ENCODE measurements around the gene GPX4.

Gene GPX4

DNA sequence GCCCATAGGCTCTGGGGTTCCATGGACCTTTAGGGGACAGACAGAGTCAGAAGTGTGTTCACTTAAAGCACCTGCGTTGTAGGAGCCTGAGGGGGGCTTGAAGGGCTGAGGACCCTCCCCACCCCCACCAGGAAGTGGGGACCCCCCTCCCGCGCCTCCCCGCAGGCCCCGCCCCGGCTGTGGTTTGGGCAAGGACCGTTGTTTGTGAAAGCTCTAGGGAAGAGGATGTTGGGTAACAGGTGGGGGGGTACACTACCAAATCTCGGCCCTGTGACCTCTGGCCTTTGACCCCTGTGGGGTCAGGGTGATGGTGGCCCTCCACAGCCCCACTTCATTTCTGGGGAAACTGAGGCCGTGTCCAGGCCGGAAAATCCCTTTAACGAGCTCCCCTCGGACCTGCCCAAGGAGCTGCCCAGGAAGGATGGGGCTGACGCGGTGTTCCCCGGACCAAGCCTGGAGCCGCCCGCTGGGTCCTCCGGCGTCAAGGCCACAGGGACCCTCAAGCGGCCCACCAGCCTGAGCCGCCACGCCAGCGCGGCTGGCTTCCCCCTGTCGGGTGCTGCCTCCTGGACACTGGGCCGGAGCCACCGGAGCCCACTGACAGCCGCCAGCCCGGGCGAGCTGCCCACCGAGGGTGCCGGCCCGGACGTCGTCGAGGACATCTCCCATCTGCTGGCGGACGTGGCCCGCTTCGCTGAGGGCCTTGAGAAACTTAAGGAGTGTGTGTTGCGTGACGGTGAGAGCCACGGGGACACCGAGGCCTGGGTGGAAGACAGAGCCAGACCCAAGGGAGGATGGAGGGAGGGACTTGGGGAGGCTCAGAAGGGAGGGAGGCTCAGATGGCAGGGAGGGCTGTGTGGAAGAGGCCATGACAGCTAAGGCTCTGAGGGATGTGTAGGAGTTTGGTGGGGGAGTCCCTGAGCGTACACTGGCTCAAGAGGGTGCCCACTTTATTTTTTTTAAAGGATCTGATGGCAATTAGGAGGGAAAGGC, 35.5 kb upstream of the GPX4 start:
- peak; percentile 55 for DNase-seq (ENCODE audit: low spot score)

DNA sequence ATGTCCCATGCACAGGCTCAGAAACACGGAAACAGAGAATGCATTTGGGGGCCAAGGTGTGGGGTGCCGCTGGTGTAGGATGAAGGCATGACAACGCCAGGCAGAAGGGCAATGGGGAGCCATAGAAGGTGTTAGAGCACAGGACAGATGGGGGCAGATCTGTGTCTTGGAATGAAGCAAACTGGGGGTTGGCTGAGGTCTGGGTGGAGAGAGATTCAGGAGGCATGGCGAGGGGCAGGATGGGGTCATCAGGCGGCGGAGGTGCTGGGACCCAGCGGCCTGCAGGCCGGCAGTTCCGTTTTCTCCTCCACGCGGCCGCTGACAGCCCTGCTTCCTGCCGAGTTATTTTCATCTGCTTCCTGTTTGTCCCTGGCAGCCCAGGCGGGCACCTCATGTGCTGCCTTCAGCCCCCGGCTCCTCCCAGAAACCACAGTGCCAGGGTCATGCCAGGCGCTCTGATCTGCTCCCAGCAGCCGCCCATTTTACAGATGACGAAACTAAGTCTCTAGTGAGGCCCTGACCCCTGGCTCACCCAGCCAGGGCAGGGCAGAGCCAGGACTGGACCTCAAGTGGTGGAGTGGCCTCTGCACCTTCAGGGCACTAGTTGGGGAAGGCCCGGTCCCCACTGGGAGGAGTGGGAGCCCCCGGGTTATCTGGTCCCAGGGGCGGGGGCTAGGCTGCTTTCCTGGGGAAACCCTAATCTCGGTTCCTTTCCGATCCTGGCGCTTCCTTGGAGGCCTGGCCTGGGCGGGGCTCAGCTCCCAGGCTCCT, 34.6 kb upstream of the GPX4 start:
- DNase-seq (ENCODE audit: low spot score), result peak; percentile 69

- DNase-seq (ENCODE audit: low spot score), result no peak
Observed at GRCh38 chr19:1070576-1070930, 33.2 kb upstream of the GPX4 start.

DNA sequence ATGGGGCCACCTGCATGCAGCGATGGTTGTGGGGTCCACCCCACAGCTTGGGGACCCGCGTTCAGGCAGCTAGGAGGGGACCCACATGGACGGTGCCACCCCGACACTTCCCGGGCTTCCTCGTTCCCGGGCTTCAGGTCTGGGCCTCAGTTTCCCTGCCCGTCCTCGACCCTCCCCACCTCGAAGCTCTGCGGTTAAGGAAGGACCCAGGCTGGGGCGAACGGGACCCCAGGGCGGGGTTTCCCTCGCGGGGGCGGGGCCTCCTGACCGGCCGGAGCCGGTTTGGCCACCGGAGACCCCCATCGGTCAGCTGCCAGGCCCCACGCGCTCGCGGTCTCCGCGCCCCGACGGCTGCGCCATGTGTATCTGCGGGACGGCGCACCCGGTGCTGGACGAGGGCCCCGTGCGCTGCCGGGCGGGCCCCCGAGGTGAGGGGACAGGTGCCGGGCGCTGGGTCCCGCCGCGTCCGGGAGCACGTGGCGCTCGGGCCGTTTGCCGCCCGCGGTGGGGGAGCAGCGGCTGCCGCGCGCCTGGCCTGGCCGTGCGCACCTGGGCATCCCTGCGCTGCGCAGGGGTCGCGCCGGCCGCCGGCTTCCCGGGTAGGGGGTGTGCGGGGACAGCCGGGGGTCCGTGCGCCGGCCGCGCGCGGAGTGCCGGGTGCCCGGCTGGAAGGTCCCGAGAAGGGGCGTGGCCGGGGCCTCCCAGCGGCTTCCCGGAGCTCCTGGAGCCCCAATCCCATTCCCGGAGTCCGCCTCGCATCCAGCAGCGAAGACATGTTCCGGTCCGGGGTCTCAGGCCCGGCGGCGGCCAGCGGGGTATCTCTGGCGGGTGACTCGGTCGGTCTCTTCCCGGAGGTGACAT, 32.6 kb upstream of the GPX4 start:
- no peak for DNase-seq (ENCODE audit: low spot score)

- DNase-seq (ENCODE audit: low spot score), result no peak
Observed at GRCh38 chr19:1072371-1073015, 31.3 kb upstream of the GPX4 start.

DNA sequence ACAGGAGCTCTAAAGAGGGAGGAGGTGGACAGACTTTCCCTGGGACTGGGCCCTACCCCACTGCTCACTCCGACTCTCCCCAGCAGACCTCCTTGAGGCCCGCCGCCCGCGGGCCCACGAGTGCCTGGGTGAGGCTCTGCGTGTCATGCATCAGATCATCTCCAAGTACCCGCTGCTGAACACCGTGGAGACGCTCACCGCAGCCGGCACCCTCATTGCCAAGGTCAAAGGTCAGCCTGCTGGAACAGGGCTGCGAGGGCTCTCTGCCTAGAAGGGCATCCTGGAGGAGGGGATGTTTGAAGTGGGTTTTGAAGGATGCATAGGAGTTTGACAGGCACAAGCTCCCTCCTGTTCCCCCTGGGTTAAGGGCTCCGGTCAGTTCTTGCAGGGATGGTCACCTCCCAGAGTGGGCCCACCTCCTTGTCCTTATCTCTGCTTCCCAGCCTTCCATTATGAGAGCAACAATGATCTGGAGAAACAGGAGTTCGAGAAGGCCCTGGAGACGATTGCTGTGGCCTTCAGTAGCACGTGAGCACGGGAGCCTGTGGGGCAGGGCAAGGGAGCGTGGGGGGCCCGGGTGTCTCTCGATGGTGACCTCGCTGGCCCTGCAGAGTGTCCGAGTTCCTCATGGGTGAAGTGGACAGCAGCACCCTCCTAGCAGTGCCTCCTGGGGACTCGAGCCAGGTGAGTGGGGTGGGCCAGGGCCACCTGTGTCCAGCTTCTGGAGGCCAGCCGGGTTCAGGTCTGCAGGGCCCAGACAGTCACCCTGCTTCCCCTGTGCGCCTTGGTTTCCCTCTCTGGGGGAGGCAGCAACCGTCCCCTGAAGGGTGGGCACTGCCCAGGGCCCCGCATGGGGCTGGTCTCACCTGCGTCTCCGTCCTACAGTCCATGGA, 30.5 kb upstream of the GPX4 start:
- DNase-seq (ENCODE audit: low spot score), result no peak

DNA sequence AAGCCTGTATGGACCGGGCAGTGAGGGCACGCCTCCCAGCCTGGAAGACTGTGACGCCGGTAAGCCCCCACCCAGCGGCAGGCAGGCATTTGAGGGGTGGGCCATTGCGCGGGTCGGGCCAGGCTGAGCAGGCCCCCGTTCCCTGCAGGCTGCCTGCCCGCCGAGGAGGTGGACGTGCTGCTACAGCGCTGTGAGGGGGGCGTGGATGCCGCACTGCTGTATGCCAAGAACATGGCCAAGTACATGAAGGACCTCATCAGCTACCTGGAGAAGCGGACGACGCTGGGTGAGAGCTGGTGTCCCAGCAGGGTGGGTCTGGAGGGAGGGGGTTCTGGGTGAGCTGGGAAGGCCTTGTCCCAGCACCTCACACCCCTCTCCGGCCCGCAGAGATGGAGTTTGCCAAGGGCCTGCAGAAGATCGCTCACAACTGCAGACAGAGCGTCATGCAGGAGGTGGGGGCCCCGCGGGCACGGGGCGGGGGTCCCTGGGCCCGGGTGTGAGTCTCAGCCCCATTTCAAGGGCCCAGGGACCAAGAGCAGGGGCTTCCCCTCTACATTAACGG, 29.8 kb upstream of the GPX4 start:
- DNase-seq (ENCODE audit: low spot score), result no peak

DNA sequence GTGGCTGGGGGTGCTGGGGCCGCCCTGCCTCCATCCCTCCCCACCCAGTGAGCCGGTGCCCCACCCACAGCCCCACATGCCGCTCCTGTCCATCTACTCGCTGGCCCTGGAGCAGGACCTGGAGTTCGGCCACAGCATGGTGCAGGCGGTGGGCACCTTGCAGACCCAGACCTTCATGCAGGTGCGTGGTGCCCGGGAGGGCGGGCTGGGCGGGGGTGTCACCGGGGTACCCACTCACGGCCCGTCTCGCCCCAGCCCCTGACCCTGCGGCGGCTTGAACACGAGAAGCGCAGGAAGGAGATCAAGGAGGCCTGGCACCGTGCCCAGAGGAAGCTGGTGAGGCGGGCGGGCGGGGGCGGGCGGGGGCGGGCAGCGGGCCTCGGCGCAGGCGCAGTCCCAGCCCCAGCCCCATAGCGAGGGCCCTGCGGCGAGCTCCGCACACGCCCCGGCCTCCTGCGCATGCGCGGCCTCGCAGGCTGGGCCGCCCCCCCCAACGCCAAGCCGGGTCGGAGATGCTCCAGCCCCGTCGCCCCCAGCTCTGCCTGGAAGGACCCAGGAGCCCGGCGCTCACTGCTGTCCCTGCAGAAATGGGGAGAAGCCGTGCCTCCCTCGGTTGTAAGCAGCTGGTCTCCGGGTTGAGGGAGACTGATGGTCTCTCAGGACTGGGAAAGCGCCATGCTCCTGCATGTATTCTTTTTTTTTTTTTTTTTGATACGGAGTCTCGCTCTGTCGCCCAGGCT, 29.1 kb upstream of the GPX4 start:
- peak; percentile 96 for DNase-seq (ENCODE audit: low spot score)

GRCh38 chr19:1076046-1076386, 27.8 kb upstream of the GPX4 start:
- DNase-seq (ENCODE audit: low spot score), result no peak

DNA sequence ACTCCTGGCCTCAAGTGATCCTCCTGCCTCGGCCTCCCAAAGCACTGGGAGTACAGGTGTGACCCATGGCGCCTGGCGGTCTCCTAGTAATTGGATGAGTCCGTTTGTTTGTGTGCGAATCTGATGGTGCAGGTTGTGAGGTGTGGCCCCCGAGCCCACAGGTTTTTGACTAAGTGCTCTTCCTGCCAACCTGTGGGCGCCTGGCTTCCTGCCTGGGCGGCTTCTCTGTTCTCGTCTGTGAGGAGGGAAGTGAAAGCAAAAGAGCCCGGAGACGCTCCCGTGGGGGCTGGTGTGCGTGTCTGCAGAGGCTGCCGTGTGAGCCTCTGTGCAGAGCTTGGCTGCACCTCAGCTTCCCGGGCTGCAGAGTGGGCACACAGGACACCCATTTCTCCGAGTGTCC, 26.8 kb upstream of the GPX4 start:
- peak; percentile 87 for DNase-seq (ENCODE audit: low spot score)

DNA sequence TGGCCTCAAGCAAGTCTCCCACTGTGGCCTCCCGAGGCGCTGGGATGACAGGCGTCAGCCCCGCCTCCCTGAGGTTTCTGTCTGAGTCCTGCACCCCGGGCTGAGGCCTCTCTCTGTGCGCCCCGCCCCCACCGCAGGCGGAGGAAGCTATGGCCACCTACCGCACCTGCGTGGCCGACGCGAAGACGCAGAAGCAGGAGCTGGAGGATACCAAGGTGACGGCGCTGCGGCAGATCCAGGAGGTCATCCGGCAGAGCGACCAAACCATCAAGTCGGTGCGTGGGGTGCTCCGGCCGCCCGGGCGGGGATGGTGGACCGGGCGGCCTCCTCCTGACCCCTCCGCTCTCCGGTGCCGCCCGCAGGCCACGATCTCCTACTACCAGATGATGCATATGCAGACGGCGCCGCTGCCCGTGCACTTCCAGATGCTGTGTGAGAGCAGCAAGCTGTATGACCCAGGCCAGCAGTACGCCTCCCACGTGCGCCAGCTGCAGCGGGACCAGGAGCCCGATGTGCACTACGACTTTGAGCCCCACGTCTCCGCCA, 24.2 kb upstream of the GPX4 start:
- no peak for DNase-seq (ENCODE audit: low spot score)

- no peak for DNase-seq (ENCODE audit: low spot score)
Observed at GRCh38 chr19:1080360-1081161, 23.2 kb upstream of the GPX4 start.

DNA sequence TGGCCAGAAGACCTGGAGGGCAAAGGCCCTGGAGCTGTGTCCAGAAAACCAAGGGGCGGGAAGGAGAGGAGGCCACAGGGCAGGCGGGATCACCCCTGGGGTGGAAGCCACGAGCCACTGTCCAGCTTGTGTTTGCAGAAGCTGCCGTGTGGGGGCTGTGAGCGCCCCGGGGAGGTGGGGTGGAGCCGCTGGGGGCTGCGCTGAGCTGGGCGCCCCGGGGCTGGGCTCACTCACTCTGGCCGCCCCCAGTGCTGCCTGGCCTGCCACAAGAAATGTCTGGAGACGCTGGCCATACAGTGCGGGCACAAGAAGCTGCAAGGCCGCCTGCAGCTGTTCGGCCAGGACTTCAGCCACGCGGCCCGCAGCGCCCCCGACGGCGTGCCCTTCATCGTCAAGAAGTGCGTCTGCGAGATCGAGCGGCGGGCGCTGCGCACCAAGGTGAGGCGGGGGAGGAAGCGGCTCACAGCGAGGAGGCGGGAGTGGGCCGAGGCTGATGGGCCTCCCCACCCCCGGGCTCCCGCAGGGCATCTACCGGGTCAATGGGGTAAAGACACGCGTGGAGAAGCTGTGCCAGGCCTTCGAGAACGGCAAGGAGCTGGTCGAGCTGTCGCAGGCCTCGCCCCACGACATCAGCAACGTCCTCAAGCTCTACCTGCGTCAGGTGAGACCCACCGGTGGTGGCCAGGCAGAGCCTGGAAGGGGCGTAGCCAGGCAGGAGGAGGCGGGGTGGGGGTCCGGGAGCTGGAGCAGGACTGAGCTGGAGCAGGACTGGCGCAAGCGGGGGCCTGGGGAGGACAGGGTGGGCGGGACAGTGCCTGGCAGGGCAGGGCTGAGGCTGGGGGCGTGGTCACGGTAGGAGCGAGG, 22.3 kb upstream of the GPX4 start:
- DNase-seq (ENCODE audit: low spot score), result no peak

DNA sequence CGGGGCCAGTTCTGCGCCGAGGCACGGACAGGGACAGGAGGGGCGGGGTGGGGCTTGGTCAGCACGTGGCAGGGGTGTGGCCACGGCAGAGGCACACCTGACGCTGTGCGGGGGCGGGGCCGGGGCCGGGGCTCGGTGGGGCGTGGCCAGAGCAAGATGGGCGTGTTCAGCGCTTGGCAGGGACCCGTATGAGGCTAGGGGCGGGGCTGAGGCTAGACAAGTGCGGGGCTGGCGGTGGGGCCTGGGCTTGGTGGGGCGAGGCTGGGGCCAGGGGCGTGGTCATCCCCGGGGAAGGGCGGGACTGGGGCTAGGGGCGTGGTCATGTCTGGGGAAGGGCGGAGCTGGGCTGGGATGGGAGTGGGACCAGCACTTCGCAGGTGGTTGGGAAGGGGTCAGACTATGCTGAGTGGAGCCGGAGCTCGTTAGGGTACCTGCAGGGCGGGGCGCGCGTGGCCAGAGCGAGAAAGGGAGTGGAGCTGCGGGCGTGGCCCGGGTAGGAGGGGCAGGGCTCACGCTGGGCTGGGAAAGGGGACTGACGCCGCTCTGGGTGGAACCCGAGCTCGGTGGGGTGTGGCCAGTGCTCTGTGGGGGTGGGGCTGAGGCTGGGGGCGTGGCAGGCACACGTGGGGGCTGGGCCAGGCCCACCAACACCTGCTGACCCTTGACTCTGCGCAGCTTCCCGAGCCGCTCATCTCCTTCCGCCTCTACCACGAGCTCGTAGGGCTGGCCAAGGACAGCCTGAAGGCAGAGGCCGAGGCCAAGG, 21.4 kb upstream of the GPX4 start:
- DNase-seq (ENCODE audit: low spot score), result peak; percentile 88

DNA sequence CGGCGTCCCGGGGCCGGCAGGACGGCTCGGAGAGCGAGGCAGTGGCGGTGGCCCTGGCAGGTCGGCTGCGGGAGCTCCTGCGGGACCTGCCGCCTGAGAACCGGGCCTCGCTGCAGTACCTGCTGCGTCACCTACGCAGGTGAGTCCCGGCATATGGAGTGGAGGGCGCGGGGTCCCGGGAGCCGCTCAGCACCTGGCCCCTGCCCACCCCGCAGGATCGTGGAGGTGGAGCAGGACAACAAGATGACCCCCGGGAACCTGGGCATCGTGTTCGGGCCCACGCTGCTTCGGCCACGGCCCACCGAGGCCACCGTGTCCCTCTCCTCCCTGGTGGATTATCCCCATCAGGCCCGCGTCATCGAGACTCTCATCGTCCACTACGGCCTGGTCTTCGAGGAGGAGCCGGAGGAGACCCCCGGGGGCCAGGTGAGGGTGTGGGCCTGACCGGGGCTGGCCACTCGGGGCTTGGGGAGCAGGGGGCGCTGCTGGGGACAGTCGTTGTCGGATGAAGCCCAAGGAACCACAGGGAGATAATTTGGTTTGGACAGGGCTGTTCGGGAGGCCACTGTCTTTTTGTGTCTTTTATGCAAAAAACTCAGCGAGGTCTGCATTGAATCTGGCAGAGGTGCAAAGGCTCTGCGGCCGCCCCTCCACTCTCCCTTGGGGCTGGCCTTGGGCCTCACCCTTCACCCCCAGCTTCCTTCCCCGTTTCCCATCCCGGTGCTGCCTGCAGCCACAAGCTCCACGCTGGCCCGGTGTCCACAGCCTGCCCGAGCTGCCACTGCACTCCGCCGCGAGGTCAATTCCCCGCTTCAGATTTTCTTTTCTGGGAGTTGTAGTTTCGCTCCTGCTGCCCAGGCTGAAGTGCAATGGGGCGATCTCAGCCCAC, 20.6 kb upstream of the GPX4 start:
- DNase-seq (ENCODE audit: low spot score), result no peak
